HG02678 (cell line): ENCODE measurements around the gene DHX30.
"Not testable (repeated sequence)": the region's sequence is repeated elsewhere in the genome, so short reads cannot be mapped to it uniquely, and the experiment has no call there.

ENCODE experiments used
- ATAC-seq: cut with Tn5 transposase; IDR thresholded peaks from one replicate; pipeline ENCODE4 v1.9.1; 2021; ENCODE audit warnings: mild to moderate bottlenecking, moderate library complexity; ENCODE audit not compliant: unreplicated experiment

Gene DHX30

GRCh38 chr3:47802734-47803479 is at the start of gene DHX30:
Gene DHX30, plus strand, starts transcription at chr3:47803138. Its CDS starts 7,546 bp downstream, at chr3:47810684.
- peak; percentile 87 for ATAC-seq

- ATAC-seq = no peak
Observed at GRCh38 chr3:47758261-47759025, 44.5 kb upstream of the DHX30 start.

GRCh38 chr3:47760207-47760606 is 42.7 kb upstream of the DHX30 start:
- ATAC-seq = not testable (repeated sequence)

GRCh38 chr3:47761046-47761445 is 41.9 kb upstream of the DHX30 start:
- ATAC-seq = no peak

GRCh38 chr3:47762233-47762632 is 40.7 kb upstream of the DHX30 start:
- no peak for ATAC-seq

- no peak for ATAC-seq
Observed at GRCh38 chr3:47766186-47766585, 36.8 kb upstream of the DHX30 start.

GRCh38 chr3:47772047-47772446 is 30.9 kb upstream of the DHX30 start:
- no peak for ATAC-seq

GRCh38 chr3:47772788-47773187 is 30.1 kb upstream of the DHX30 start:
- ATAC-seq = no peak

GRCh38 chr3:47778746-47779145 is 24.2 kb upstream of the DHX30 start:
- no peak for ATAC-seq

GRCh38 chr3:47780741-47781684 is 21.9 kb upstream of the DHX30 start:
- peak; percentile 34 for ATAC-seq

- peak; percentile 79 for ATAC-seq
Observed at GRCh38 chr3:47781685-47782445, 21.1 kb upstream of the DHX30 start, which contains the start of gene SMARCC1. Gene SMARCC1, minus strand, starts transcription at chr3:47781893. Its CDS starts 96 bp downstream, at chr3:47781797.

GRCh38 chr3:47782446-47783308 is 20.3 kb upstream of the DHX30 start:
- ATAC-seq = peak; percentile 7

GRCh38 chr3:47783673-47784072 is 19.3 kb upstream of the DHX30 start:
- no peak for ATAC-seq

- no peak for ATAC-seq
Observed at GRCh38 chr3:47791193-47791855, 11.6 kb upstream of the DHX30 start.

- no peak for ATAC-seq
Observed at GRCh38 chr3:47792699-47793098, 10.2 kb upstream of the DHX30 start.

- no peak for ATAC-seq
Observed at GRCh38 chr3:47794544-47794943, 8.4 kb upstream of the DHX30 start.

- ATAC-seq = no peak
Observed at GRCh38 chr3:47799733-47800132, 3.2 kb upstream of the DHX30 start.

- no peak for ATAC-seq
Observed at GRCh38 chr3:47803480-47804025, 615 bp downstream of the DHX30 start.
